HG03066 (cell line): ENCODE results near the gene LCN15.

Experiments
- ATAC-seq: cut with Tn5 transposase; IDR thresholded peaks from one replicate; pipeline ENCODE4 v1.9.1; 2021; ENCODE audit warnings: low read depth; ENCODE audit not compliant: unreplicated experiment

LCN15 gene

DNA sequence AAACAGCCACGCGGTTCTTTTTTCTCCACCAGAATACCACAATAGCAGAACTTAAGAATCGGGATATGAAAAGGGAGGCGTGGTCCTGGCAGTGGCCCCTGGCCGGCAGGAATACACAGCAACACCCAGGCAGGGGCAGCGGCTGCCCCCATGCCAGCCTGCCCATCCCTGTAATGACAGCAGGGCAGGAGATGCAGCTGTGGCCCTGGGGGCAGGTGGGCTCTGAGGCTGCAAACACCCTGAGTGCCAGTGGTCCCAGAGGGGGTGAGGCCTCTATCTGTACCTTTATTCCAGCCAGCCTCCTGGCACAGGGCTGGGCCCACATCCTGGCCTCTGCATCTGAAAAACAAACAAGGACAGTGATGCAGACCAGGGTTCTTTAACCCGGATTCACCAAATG lies 39.5 kb downstream of the LCN15 start:
- no peak for ATAC-seq

GRCh38 chr9:136723989-136724388 lies 40.3 kb downstream of the LCN15 start:
- no peak for ATAC-seq

GRCh38 chr9:136723362-136723976 lies 40.8 kb downstream of the LCN15 start:
- ATAC-seq: no peak

DNA sequence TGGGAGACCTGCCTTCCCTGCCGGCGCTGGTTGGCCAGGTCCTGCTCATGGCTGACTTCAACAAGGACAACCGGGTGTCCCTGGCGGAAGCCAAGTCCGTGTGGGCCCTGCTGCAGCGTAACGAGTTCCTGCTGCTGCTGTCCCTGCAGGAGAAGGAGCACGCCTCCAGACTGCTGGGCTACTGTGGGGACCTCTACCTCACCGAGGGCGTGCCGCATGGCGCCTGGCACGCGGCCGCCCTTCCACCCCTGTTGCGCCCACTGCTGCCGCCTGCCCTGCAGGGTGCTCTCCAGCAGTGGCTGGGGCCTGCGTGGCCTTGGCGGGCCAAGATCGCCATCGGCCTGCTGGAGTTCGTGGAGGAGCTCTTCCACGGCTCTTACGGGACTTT lies 41.4 kb downstream of the LCN15 start:
- no peak for ATAC-seq

GRCh38 chr9:136722093-136722968 lies 42.0 kb downstream of the LCN15 start:
- ATAC-seq: no peak

- ATAC-seq: no peak
Measured at GRCh38 chr9:136721339-136722092, 42.8 kb downstream of the LCN15 start.

- ATAC-seq: no peak
Measured at GRCh38 chr9:136720898-136721338, 43.4 kb downstream of the LCN15 start.

GRCh38 chr9:136720251-136720897 lies 43.9 kb downstream of the LCN15 start:
- ATAC-seq: no peak

DNA sequence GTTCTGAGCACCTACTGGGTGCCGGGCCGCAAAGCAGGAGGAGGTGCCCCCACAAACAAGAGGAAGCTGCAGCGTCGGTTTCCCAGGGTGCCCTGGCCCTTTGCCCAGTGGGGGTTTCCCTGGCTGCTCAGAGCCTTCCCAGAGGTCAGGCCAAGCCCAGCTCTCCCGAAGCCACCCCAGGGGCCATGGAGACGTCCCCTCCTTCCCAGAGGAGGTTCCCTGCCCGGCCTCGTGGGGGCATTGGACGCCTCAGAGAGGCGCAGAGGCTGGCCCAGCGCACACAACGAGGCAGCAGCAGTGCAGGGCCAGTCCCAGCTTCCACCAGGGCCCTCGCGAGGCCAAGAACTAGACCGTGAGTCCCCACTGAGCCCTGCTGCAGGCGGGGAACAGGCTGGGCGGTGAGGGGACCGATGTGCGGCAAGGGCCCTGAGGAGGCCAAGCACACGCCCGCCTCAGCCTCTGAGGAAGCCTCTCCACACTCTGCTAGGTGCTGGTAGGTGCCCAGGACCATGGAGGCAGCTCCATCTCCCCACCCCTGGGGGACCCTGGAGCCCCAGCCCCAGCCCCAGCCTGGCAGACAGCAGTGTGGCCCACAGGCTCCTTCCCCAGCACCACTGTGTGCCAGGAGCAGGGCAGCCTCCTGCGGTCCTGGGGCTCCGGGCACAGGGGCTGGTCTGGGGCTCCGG lies 45.0 kb downstream of the LCN15 start:
- no peak for ATAC-seq

- no peak for ATAC-seq
Measured at GRCh38 chr9:136718345-136719194, 45.7 kb downstream of the LCN15 start.

DNA sequence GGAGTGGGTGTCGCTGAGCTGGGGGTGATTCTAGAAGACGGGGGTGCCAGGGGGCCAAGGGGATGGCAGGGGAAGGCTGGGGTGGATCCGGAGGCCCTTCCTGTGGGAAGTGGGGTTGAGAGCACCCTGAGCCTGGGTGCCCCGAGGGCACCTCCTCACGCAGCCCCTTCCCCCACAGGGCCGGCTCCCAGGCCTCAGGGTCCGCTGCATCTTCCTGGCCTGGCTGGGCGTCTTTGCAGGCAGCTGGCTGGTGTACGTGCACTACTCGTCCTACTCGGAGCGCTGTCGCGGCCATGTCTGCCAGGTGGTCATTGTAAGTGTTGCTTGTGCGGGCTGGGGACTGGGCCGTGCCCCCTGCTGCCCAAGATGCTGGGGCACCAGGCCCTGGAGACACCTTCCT lies 46.9 kb downstream of the LCN15 start:
- ATAC-seq: no peak

- no peak for ATAC-seq
Measured at GRCh38 chr9:136714893-136715274, 49.4 kb downstream of the LCN15 start.

DNA sequence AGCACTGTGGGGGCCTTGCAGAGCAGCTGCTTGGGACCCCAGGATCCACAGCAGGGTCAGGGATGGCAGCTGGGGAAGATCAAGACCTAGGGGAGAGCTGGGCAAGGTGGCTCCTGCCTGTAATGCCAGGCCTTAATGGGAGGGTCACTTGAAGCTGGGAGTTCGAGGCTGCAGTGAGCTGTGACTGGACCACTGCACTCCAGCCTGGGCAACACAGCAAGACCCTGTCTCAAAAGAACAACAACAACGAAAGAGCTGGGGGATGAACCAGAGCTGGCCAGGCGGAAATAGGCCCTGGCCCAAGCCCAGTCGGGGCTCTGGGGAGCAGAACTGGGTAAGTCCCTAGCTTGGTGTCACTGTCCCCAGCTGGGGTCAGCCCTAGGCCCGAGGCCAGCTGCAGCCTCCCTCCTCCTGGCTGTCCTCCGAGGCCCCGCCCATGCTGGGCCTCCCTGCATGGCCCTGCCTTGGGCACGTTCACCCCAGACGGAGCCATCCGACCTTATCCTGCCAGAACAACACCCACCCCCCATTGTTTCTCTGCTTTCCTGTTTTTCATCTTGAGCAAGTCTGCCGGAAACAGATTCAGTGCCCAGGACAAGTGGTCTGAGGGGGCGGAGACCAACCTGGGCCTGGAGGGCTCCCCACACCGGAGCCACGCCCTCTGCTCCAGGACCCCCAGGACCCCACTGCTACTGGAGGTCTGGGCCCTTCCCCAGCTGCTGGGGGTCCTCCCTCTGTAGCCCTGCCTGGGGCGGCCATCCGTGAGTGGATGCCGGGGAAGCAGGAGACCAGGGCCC lies 50.0 kb downstream of the LCN15 start:
- no peak for ATAC-seq

GRCh38 chr9:136713550-136713949 lies 50.8 kb downstream of the LCN15 start:
- ATAC-seq: no peak

GRCh38 chr9:136712690-136713544 lies 51.4 kb downstream of the LCN15 start:
- no peak for ATAC-seq

DNA sequence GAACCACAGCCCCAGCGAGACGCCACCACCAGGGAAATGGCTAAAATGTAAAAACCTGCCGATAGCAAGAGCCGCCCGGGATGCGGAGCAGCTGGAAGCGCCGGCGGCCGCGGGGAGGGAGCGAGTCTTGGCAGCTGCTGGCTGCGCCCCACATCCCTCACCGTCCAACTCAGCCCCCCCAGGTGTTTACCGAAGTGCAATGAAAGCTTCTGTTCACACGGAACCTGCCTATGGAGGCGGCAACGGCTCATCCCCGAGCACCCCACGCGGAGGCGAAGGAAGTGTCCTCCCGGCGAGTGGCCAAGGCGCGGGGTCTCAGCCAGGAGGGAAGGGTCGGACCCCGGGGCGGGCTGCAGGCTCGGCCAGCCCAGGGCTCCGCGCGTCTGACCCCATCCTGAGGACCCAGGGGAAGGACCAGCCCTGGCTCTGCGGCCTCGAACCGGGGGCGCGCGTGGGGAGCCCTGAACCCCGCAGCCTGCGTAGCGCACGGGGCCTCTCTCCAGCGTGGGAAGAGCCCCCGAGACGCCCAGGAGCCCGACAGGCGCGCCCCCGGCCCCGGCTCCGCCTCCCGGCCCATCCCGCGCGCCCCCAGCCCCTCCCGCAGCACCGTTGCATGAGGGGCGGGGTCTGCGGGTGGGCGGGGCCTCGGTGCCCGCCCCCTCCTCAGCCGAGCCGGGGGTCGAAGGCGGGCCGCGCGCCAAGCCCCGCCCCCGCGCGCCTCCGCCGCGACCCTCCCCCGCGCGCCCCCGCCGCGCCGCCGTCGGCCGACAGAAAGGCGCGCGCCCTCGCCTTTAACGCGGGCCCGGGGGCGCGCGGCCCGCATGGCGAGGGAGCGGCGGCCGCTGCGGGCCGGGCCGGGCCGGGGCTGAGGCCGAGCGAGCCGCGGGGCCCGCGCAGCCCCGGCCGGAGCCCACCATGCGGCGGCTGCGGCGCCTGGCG lies 52.3 kb downstream of the LCN15 start, which contains the start of gene DIPK1B:
Gene DIPK1B, plus strand, starts transcription at position 822 of the 939 bp plus-strand sequence. Its CDS starts 94 bp downstream, at position 916.
- ATAC-seq: no peak
